HL-60 (cell line): ENCODE data around the gene SLC25A29.

Source experiments
- CTCF ChIP-seq: IDR thresholded peaks from one replicate; pipeline ENCODE4 v1.5.1; 2011; ENCODE audit warnings: low read length, control low read depth, inconsistent platforms; ENCODE audit not compliant: insufficient read depth
- POLR2AphosphoS5 ChIP-seq: IDR thresholded peaks from 2 replicates; pipeline ENCODE4 v1.6.1; 2012; ENCODE audit warnings: low read depth
- REST ChIP-seq: IDR thresholded peaks from 2 replicates; pipeline ENCODE4 v1.6.1; 2012; ENCODE audit warnings: low read depth; ENCODE audit not compliant: insufficient replicate concordance

GRCh38 chr14:100303179-100303578, 3.1 kb downstream of the SLC25A29 start:
- peak; percentile 44 for TF ChIP-seq CTCF
- no peak for TF ChIP-seq POLR2AphosphoS5
- no peak for TF ChIP-seq REST
